HL-60 (cell line): ENCODE results near the gene TOB1.
A peak's percentile ranks its signal among the peaks of the same experiment; 100 is the strongest.

Source experiments
- GABPA ChIP-seq: IDR thresholded peaks from 2 replicates; pipeline ENCODE4 v1.6.1; 2012; ENCODE audit warnings: low read depth
- POLR2AphosphoS5 ChIP-seq: IDR thresholded peaks from 2 replicates; pipeline ENCODE4 v1.6.1; 2012; ENCODE audit warnings: low read depth
- SPI1 ChIP-seq: IDR thresholded peaks from 2 replicates; pipeline ENCODE4 v1.6.1; 2012; ENCODE audit warnings: low read depth, mild to moderate bottlenecking, borderline replicate concordance
- TF ChIP-seq, protein P1 (sequence below): IDR thresholded peaks from one replicate; pipeline ENCODE4 v1.5.1; 2011; ENCODE audit warnings: low read length, control low read depth, inconsistent platforms; ENCODE audit not compliant: insufficient read depth
- TF ChIP-seq, protein P2 (sequence below): IDR thresholded peaks from 2 replicates; pipeline ENCODE4 v1.6.1; 2012; ENCODE audit warnings: low read depth; ENCODE audit not compliant: insufficient replicate concordance

DNA sequence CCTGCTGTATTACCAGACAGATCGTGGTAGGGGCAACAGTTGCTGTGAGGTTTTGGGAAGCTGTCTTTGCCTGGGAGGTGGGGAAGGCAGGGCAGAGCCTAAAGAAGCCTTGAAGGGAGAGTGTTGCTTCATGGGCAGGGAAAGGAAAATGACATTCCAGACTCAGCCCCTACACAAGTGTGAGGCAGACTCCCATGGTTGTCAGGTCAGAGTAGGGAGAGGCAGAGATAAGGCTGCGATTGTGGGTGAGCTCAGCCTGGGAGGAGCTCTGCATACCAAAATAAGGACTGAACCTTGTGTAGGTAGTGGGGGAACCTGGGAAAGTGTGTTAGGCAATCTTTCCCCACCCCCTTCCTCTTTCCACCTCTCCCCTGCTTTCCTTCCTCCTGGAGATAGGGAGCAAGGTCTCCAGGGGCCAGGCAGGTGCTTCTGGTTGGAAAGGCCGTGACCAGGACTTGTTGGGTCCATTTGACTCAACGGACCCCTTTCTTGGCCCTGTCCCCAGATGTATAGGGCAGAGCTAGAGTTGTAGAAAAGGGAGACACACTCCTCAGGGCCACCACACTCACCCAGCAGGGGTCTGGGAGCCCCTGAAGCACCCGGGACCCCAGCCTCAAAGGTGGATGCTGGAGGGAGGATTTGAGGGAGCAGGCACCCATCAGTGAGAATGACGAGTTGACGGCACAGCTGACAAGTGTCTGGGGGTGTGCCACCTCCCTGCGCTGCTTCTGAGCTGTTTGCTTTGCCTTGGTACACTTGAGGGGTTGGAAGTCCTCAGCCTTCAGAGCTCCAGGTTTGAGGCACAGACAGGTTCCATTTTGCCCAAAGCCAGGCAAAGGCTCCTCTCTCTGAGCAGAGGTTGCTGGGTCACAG, 18.5 kb upstream of the TOB1 start:
- TF ChIP-seq, protein P1, sequence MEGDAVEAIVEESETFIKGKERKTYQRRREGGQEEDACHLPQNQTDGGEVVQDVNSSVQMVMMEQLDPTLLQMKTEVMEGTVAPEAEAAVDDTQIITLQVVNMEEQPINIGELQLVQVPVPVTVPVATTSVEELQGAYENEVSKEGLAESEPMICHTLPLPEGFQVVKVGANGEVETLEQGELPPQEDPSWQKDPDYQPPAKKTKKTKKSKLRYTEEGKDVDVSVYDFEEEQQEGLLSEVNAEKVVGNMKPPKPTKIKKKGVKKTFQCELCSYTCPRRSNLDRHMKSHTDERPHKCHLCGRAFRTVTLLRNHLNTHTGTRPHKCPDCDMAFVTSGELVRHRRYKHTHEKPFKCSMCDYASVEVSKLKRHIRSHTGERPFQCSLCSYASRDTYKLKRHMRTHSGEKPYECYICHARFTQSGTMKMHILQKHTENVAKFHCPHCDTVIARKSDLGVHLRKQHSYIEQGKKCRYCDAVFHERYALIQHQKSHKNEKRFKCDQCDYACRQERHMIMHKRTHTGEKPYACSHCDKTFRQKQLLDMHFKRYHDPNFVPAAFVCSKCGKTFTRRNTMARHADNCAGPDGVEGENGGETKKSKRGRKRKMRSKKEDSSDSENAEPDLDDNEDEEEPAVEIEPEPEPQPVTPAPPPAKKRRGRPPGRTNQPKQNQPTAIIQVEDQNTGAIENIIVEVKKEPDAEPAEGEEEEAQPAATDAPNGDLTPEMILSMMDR, result no peak
- TF ChIP-seq POLR2AphosphoS5 (no peak), GABPA (no peak), SPI1 (peak; percentile 64; the same call in 1 of the 2 replicates)
- TF ChIP-seq, protein P2, sequence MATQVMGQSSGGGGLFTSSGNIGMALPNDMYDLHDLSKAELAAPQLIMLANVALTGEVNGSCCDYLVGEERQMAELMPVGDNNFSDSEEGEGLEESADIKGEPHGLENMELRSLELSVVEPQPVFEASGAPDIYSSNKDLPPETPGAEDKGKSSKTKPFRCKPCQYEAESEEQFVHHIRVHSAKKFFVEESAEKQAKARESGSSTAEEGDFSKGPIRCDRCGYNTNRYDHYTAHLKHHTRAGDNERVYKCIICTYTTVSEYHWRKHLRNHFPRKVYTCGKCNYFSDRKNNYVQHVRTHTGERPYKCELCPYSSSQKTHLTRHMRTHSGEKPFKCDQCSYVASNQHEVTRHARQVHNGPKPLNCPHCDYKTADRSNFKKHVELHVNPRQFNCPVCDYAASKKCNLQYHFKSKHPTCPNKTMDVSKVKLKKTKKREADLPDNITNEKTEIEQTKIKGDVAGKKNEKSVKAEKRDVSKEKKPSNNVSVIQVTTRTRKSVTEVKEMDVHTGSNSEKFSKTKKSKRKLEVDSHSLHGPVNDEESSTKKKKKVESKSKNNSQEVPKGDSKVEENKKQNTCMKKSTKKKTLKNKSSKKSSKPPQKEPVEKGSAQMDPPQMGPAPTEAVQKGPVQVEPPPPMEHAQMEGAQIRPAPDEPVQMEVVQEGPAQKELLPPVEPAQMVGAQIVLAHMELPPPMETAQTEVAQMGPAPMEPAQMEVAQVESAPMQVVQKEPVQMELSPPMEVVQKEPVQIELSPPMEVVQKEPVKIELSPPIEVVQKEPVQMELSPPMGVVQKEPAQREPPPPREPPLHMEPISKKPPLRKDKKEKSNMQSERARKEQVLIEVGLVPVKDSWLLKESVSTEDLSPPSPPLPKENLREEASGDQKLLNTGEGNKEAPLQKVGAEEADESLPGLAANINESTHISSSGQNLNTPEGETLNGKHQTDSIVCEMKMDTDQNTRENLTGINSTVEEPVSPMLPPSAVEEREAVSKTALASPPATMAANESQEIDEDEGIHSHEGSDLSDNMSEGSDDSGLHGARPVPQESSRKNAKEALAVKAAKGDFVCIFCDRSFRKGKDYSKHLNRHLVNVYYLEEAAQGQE, result no peak
